ENCODE results near the gene MMRN1.
"Not testable (repeated sequence)": the region's sequence is repeated elsewhere in the genome, so short reads cannot be mapped to it uniquely, and the experiment has no call there.

The MMRN1 gene

GRCh38 chr4:89899854-89900253 lies 5.2 kb downstream of the MMRN1 start:
- H3K14ac ChIP-seq (ENCODE audit: low read length) = no peak overlapping the region
- H4K91ac ChIP-seq (ENCODE audit: low read depth, low read length) = no peak overlapping the region
- H2AK5ac ChIP-seq (ENCODE audit: low read length) = no peak overlapping the region
- DNase-seq = no peak
- H3K4ac ChIP-seq (ENCODE audit: low read depth, low read length) = no peak overlapping the region
- no peak overlapping the region for H3K18ac ChIP-seq (ENCODE audit: low read length)
- no peak overlapping the region for H2BK5ac ChIP-seq (ENCODE audit: low read depth, low read length, poor library complexity)
- no peak overlapping the region for H4K12ac ChIP-seq (ENCODE audit: low read depth, low read length)
- no CpG with 5 or more reads among the region's 1 CpG for WGBS (ENCODE audit: extremely low coverage, insufficient coverage, insufficient read length)
- H3K9ac ChIP-seq (ENCODE audit: low read length) = no peak overlapping the region
- H2BK12ac ChIP-seq (ENCODE audit: low read length) = no peak overlapping the region
- H3K9me3 ChIP-seq (ENCODE audit: insufficient read depth, low read depth, low read length) = no peaks in the 10 kb centered on the region
- no peaks in the 10 kb centered on the region for H3K36me3 ChIP-seq (ENCODE audit: control insufficient read depth in 1 of 2, insufficient read depth in 2 of 2, low read length in 2 of 2)
- no peak overlapping the region for H3K4me3 ChIP-seq (ENCODE audit: low read depth, low read length)
- H3K27me3 ChIP-seq (ENCODE audit: insufficient read depth, low read length) = no peaks in the 10 kb centered on the region
- H3K4me1 ChIP-seq (ENCODE audit: control insufficient read depth in 1 of 2, insufficient read depth in 2 of 2, low read length in 2 of 2) = no peaks in the 10 kb centered on the region
- H2AFZ ChIP-seq (ENCODE audit: insufficient read depth, low read length, poor library complexity) = no peak overlapping the region
- no peak overlapping the region for H2BK120ac ChIP-seq (ENCODE audit: insufficient read depth, low read length, poor library complexity)
- H3K4me2 ChIP-seq (ENCODE audit: low read length) = no peak overlapping the region
- no peak overlapping the region for H3K23ac ChIP-seq (ENCODE audit: low read length)
- no peaks in the 10 kb centered on the region for H3K79me1 ChIP-seq (ENCODE audit: low read length)
- H3K79me2 ChIP-seq (ENCODE audit: control insufficient read depth, insufficient read depth, low read length, poor library complexity) = no peaks in the 10 kb centered on the region
- no peak overlapping the region for H4K8ac ChIP-seq (ENCODE audit: low read depth, low read length)
- no peak overlapping the region for H3K27ac ChIP-seq (ENCODE audit: low read depth, low read length)

DNA sequence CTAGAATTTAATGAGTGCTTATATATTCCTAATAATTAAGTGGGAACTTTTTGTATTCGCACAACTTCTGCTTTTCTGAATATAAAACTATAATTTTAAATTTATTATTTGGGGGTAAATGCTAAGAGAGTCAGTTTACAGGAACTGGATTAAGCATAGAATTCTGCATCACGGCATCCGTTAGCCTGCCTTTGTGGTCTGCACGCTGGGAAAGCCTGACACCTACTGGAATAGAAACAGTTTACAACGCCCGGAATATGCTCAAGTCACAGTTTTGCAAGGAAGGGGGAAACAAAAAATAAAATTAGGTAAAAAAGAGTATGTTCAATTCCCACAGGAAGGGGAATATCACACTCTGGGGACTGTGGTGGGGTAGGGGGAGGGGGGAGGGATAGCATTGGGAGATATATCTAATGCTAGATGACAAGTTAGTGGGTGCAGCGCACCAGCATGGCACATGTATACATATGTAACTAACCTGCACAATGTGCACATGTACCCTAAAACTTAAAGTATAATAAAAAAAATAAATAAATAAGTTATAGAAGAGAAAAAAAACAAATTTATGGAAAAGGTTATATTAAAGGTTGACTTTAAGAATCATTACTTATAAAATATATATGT lies 7.3 kb downstream of the MMRN1 start:
- H3K9me3 ChIP-seq (ENCODE audit: insufficient read depth, low read depth, low read length); H3K4ac ChIP-seq (ENCODE audit: low read depth, low read length): not testable (repeated sequence)

GRCh38 chr4:89904524-89904923 lies 9.9 kb downstream of the MMRN1 start:
- no peak for DNase-seq
- WGBS (ENCODE audit: extremely low coverage, insufficient coverage, insufficient read length) = no CpG with 5 or more reads among the region's 3 CpGs
- Histone ChIP-seq H3K79me1 (ENCODE audit: low read length) (no peaks in the 10 kb centered on the region), H3K9me3 (ENCODE audit: insufficient read depth, low read depth, low read length) (no peaks in the 10 kb centered on the region), H2BK120ac (ENCODE audit: insufficient read depth, low read length, poor library complexity) (no peak overlapping the region), H2BK5ac (ENCODE audit: low read depth, low read length, poor library complexity) (no peak overlapping the region), H3K9ac (ENCODE audit: low read length) (no peak overlapping the region), H2AK5ac (ENCODE audit: low read length) (no peak overlapping the region), H3K27me3 (ENCODE audit: insufficient read depth, low read length) (no peaks in the 10 kb centered on the region), H3K4me2 (ENCODE audit: low read length) (no peak overlapping the region), H4K12ac (ENCODE audit: low read depth, low read length) (no peak overlapping the region), H3K4ac (ENCODE audit: low read depth, low read length) (no peak overlapping the region), H3K14ac (ENCODE audit: low read length) (no peak overlapping the region), H3K23ac (ENCODE audit: low read length) (no peak overlapping the region), H3K4me1 (ENCODE audit: control insufficient read depth in 1 of 2, insufficient read depth in 2 of 2, low read length in 2 of 2) (no peaks in the 10 kb centered on the region), H3K18ac (ENCODE audit: low read length) (no peak overlapping the region), H4K91ac (ENCODE audit: low read depth, low read length) (no peak overlapping the region), H3K27ac (ENCODE audit: low read depth, low read length) (no peak overlapping the region), H3K36me3 (ENCODE audit: control insufficient read depth in 1 of 2, insufficient read depth in 2 of 2, low read length in 2 of 2) (no peaks in the 10 kb centered on the region), H3K4me3 (ENCODE audit: low read depth, low read length) (no peak overlapping the region), H2BK12ac (ENCODE audit: low read length) (no peak overlapping the region), H3K79me2 (ENCODE audit: control insufficient read depth, insufficient read depth, low read length, poor library complexity) (no peaks in the 10 kb centered on the region), H4K8ac (ENCODE audit: low read depth, low read length) (no peak overlapping the region), H2AFZ (ENCODE audit: insufficient read depth, low read length, poor library complexity) (no peak overlapping the region)

More for the DNA sequence above, 7.3 kb downstream of the MMRN1 start:
- H2BK12ac ChIP-seq (ENCODE audit: low read length); H2AK5ac ChIP-seq (ENCODE audit: low read length); H3K4me1 ChIP-seq (ENCODE audit: control insufficient read depth in 1 of 2, insufficient read depth in 2 of 2, low read length in 2 of 2); H3K27ac ChIP-seq (ENCODE audit: low read depth, low read length); H3K36me3 ChIP-seq (ENCODE audit: control insufficient read depth in 1 of 2, insufficient read depth in 2 of 2, low read length in 2 of 2); H3K18ac ChIP-seq (ENCODE audit: low read length); H3K14ac ChIP-seq (ENCODE audit: low read length); H3K79me2 ChIP-seq (ENCODE audit: control insufficient read depth, insufficient read depth, low read length, poor library complexity); H3K4me3 ChIP-seq (ENCODE audit: low read depth, low read length); H3K23ac ChIP-seq (ENCODE audit: low read length); H2AFZ ChIP-seq (ENCODE audit: insufficient read depth, low read length, poor library complexity); H3K79me1 ChIP-seq (ENCODE audit: low read length); H4K91ac ChIP-seq (ENCODE audit: low read depth, low read length); H3K9ac ChIP-seq (ENCODE audit: low read length); H3K27me3 ChIP-seq (ENCODE audit: insufficient read depth, low read length); H4K12ac ChIP-seq (ENCODE audit: low read depth, low read length); H3K4me2 ChIP-seq (ENCODE audit: low read length); H2BK5ac ChIP-seq (ENCODE audit: low read depth, low read length, poor library complexity); H2BK120ac ChIP-seq (ENCODE audit: insufficient read depth, low read length, poor library complexity); H4K8ac ChIP-seq (ENCODE audit: low read depth, low read length): not testable (repeated sequence)
- DNase-seq = peak; percentile 27 to 72
- no CpG with 5 or more reads among the region's 7 CpGs for WGBS (ENCODE audit: extremely low coverage, insufficient coverage, insufficient read length)

DNA sequence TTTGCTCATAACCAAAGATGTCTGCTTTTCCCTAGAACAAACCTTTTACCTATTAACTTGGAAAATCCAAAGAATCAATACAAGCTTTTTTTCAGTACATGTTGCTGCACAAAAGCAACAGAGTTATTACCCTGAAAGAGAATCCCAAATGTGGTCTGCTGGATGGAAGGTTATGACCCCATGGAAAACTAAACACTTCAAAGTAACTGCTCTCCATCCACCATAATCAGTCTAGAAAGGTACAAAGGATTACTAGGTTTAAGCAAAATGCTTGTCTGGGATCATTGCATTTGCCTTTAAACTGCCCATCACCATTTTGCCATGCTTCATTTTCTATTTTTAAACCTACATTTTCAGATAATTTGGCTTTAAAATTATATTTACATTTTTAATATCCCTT lies 11.7 kb downstream of the MMRN1 start:
- H2BK5ac ChIP-seq (ENCODE audit: low read depth, low read length, poor library complexity) = no peak overlapping the region
- no peak overlapping the region for H3K9ac ChIP-seq (ENCODE audit: low read length)
- H4K91ac ChIP-seq (ENCODE audit: low read depth, low read length) = no peak overlapping the region
- H2BK120ac ChIP-seq (ENCODE audit: insufficient read depth, low read length, poor library complexity) = no peak overlapping the region
- no peaks in the 10 kb centered on the region for H3K36me3 ChIP-seq (ENCODE audit: control insufficient read depth in 1 of 2, insufficient read depth in 2 of 2, low read length in 2 of 2)
- H3K79me2 ChIP-seq (ENCODE audit: control insufficient read depth, insufficient read depth, low read length, poor library complexity) = no peaks in the 10 kb centered on the region
- H3K4ac ChIP-seq (ENCODE audit: low read depth, low read length) = no peak overlapping the region
- no peak overlapping the region for H3K18ac ChIP-seq (ENCODE audit: low read length)
- H3K27ac ChIP-seq (ENCODE audit: low read depth, low read length) = no peak overlapping the region
- DNase-seq = no peak
- H3K9me3 ChIP-seq (ENCODE audit: insufficient read depth, low read depth, low read length) = no peaks in the 10 kb centered on the region
- H3K27me3 ChIP-seq (ENCODE audit: insufficient read depth, low read length) = no peaks in the 10 kb centered on the region
- no peak overlapping the region for H3K4me2 ChIP-seq (ENCODE audit: low read length)
- no peak overlapping the region for H3K23ac ChIP-seq (ENCODE audit: low read length)
- H4K12ac ChIP-seq (ENCODE audit: low read depth, low read length) = no peak overlapping the region
- H2AFZ ChIP-seq (ENCODE audit: insufficient read depth, low read length, poor library complexity) = no peak overlapping the region
- H2AK5ac ChIP-seq (ENCODE audit: low read length) = no peak overlapping the region
- no peak overlapping the region for H2BK12ac ChIP-seq (ENCODE audit: low read length)
- no peak overlapping the region for H4K8ac ChIP-seq (ENCODE audit: low read depth, low read length)
- H3K4me3 ChIP-seq (ENCODE audit: low read depth, low read length) = no peak overlapping the region
- H3K14ac ChIP-seq (ENCODE audit: low read length) = no peak overlapping the region
- H3K79me1 ChIP-seq (ENCODE audit: low read length) = no peaks in the 10 kb centered on the region
- no peaks in the 10 kb centered on the region for H3K4me1 ChIP-seq (ENCODE audit: control insufficient read depth in 1 of 2, insufficient read depth in 2 of 2, low read length in 2 of 2)
